Upper lobe of right lung (tissue), 1 donor: Measurements from ENCODE around the gene NRP2. TPM values are rescaled to one million over a fixed set of nuclear protein-coding genes. Genes with fewer than 3 reads are reported as not detected.

Experiments
- ATAC-seq: fragments of 200-7000 bp; cut with Tn5 transposase; one replicate; pipeline ENCODE4 v1.9.1; 2020; ENCODE audit warnings: mild to moderate bottlenecking, moderate library complexity
- DNase-seq: peaks from one replicate; pipeline ENCODE4 v3.0.0-alpha.2; 2020
- H3K27ac ChIP-seq: fragments of 200-600 bp; one replicate; pipeline ENCODE4 v1.8.0; 2022
- H3K27me3 ChIP-seq: fragments of 200-600 bp; one replicate; pipeline ENCODE4 v1.8.0; 2022; ENCODE audit warnings: mild to moderate bottlenecking
- H3K36me3 ChIP-seq: fragments of 200-600 bp; one replicate; pipeline ENCODE4 v1.8.0; 2022
- H3K4me1 ChIP-seq: fragments of 200-600 bp; one replicate; pipeline ENCODE4 v1.8.0; 2022
- H3K4me3 ChIP-seq: fragments of 200-600 bp; one replicate; pipeline ENCODE4 v1.8.0; 2022; ENCODE audit warnings: mild to moderate bottlenecking
- H3K9me3 ChIP-seq: fragments of 200-600 bp; one replicate; pipeline ENCODE4 v1.8.0; 2022
- intact Hi-C: fragments of 100-400 bp; cut with DNase I; formaldehyde crosslinking; loops from one replicate; pipeline ENCODE4 v1.11.0; 2022
- total RNA-seq: library from RNA; stranded (reverse); fragmentation: NEBNext Ultra II Directional; extraction: Animal tissue kit (Norgen Biotek cat#: 25700); gene quantifications from one replicate; pipeline ENCODE4 v1.2.1, GENCODE V29; 2021
- TF ChIP-seq, protein P1 (sequence below): fragments of 200-600 bp; IDR thresholded peaks from one replicate; pipeline ENCODE4 v1.8.0; 2022; ENCODE audit warnings: antibody characterized with exemption
- donor health status: DM: no; HTN: yes; CAD: no; lungs with severe emphysema.

Gene NRP2
- total RNA-seq, 1 donor from 2014 or later, result 75.3 TPM

GRCh38 chr2:205749078-205749477 lies 66.8 kb downstream of the NRP2 start:
- no peak overlapping the region for H3K4me3 ChIP-seq
- no peak overlapping the region for H3K27ac ChIP-seq
- peaks cover 64% of the 10 kb centered on the region for H3K36me3 ChIP-seq
- TF ChIP-seq, protein P1, sequence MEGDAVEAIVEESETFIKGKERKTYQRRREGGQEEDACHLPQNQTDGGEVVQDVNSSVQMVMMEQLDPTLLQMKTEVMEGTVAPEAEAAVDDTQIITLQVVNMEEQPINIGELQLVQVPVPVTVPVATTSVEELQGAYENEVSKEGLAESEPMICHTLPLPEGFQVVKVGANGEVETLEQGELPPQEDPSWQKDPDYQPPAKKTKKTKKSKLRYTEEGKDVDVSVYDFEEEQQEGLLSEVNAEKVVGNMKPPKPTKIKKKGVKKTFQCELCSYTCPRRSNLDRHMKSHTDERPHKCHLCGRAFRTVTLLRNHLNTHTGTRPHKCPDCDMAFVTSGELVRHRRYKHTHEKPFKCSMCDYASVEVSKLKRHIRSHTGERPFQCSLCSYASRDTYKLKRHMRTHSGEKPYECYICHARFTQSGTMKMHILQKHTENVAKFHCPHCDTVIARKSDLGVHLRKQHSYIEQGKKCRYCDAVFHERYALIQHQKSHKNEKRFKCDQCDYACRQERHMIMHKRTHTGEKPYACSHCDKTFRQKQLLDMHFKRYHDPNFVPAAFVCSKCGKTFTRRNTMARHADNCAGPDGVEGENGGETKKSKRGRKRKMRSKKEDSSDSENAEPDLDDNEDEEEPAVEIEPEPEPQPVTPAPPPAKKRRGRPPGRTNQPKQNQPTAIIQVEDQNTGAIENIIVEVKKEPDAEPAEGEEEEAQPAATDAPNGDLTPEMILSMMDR, result no peak
- H3K27me3 ChIP-seq, result no peaks in the 10 kb centered on the region
- DNase-seq (no peak), ATAC-seq (no peak)
- intact Hi-C loops, result no loop called here
- H3K9me3 ChIP-seq, result no peaks in the 10 kb centered on the region
- H3K4me1 ChIP-seq, result no peaks in the 10 kb centered on the region

GRCh38 chr2:205750797-205751196 lies 68.5 kb downstream of the NRP2 start:
- DNase-seq (no peak), ATAC-seq (no peak)
- H3K27ac ChIP-seq, result no peak overlapping the region
- peaks cover 5% of the 10 kb centered on the region for H3K4me1 ChIP-seq
- H3K27me3 ChIP-seq, result no peaks in the 10 kb centered on the region
- H3K4me3 ChIP-seq, result no peak overlapping the region
- no peaks in the 10 kb centered on the region for H3K9me3 ChIP-seq
- TF ChIP-seq, protein P1, result no peak
- intact Hi-C loops, result no loop called here
- H3K36me3 ChIP-seq, result peaks cover 55% of the 10 kb centered on the region

- Histone ChIP-seq H3K27me3 (no peaks in the 10 kb centered on the region), H3K27ac (no peak overlapping the region), H3K4me1 (peaks cover 11% of the 10 kb centered on the region), H3K9me3 (no peaks in the 10 kb centered on the region), H3K36me3 (peaks cover 46% of the 10 kb centered on the region), H3K4me3 (no peak overlapping the region)
- intact Hi-C loops, result no loop called here
- DNase-seq (no peak), ATAC-seq (no peak)
- TF ChIP-seq, protein P1, result no peak
These were observed 69.3 kb downstream of the NRP2 start for GRCh38 chr2:205751569-205752031.

DNA sequence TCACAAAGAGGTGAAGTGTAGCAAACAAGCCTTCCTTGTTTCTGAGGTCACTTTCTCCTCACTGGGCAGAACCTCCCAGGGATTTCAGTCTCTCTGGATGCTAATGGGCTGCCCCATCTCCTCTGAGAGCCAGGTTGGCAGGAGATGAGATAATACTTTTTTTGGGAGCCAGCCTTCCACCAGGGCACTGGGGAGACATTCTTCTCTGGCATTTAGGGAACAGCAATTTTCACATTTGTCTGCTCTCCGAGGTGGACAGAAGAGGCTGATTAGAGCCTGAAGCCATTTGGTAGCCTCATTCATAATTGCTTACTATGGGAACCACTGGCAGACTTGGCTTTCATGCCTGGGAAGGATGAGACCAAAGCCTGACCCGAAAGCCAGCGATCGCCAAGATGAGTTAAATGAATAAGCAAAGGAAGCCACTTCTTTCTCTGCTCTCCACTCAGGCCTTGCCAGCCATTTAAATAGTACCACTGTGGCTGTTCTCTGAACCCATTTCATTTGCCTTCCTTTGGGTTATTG lies 70.1 kb downstream of the NRP2 start:
- TF ChIP-seq, protein P1, result no peak
- ATAC-seq (no peak), DNase-seq (no peak)
- Histone ChIP-seq H3K36me3 (peaks cover 42% of the 10 kb centered on the region), H3K9me3 (no peaks in the 10 kb centered on the region), H3K4me3 (no peak overlapping the region), H3K27me3 (no peaks in the 10 kb centered on the region), H3K27ac (no peak overlapping the region), H3K4me1 (peaks cover 11% of the 10 kb centered on the region)
- intact Hi-C loops, result no loop called here

DNA sequence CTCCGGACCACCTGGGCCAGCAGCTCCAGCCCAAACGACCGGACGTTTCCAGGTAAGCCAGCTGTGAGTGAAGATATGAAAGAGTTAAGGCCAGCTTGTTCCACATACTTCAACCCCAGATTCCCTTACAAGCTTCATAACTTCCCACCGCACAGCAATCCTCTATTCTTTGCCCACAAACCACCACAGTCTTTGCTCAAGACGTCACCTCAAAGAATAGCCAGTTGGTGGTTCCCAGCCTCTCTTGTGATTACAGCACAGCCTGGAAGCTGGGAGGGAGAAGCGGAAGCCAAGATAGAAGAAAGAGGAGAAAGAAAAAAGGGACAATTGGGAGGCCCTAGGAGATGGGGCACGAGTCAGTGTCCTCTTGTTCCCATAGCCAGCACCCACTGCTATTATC lies 70.6 kb downstream of the NRP2 start:
- Histone ChIP-seq H3K4me3 (no peak overlapping the region), H3K27me3 (no peaks in the 10 kb centered on the region), H3K36me3 (peaks cover 42% of the 10 kb centered on the region), H3K9me3 (no peaks in the 10 kb centered on the region), H3K4me1 (peaks cover 16% of the 10 kb centered on the region), H3K27ac (no peak overlapping the region)
- intact Hi-C loops, result no loop called here
- TF ChIP-seq, protein P1, result no peak
- no peak for DNase-seq
- no peak for ATAC-seq
